H9 (cell line): Measurements from ENCODE around the gene LRMDA. TPM values are rescaled to one million over a fixed set of nuclear protein-coding genes. Genes with fewer than 3 reads are reported as not detected.

Source experiments
- DNase-seq: peaks from one replicate; pipeline ENCODE4 v3.0.0-alpha.2; 2017
- H2AFZ ChIP-seq: one replicate; pipeline ENCODE4 v1.6.1; 2013; ENCODE audit warnings: mild to moderate bottlenecking, low read length, control low read depth, moderate library complexity
- H2AK5ac ChIP-seq: 2 replicates; pipeline ENCODE4 v1.6.1; 2013; ENCODE audit warnings: low read length, control low read depth, mixed read lengths; ENCODE audit not compliant: insufficient read length
- H2BK120ac ChIP-seq: one replicate; pipeline ENCODE4 v1.6.1; 2013; ENCODE audit warnings: low read depth, mild to moderate bottlenecking, low read length, control low read depth, inconsistent platforms; ENCODE audit not compliant: poor library complexity, severe bottlenecking
- H2BK12ac ChIP-seq: 2 replicates; pipeline ENCODE4 v1.6.1; 2013; ENCODE audit warnings: low read length, control low read depth, mixed read lengths, low read depth; ENCODE audit not compliant: insufficient read length
- H2BK15ac ChIP-seq: 2 replicates; pipeline ENCODE4 v1.6.1; 2013; ENCODE audit warnings: low read depth, low read length, control low read depth
- H2BK20ac ChIP-seq: one replicate; pipeline ENCODE4 v1.6.1; 2013; ENCODE audit warnings: low read depth, mild to moderate bottlenecking, low read length, control low read depth, inconsistent platforms; ENCODE audit not compliant: poor library complexity, severe bottlenecking
- H2BK5ac ChIP-seq: 2 replicates; pipeline ENCODE4 v1.6.1; 2013; ENCODE audit warnings: low read length, control low read depth, mixed read lengths; ENCODE audit not compliant: insufficient read length
- H3K14ac ChIP-seq: 2 replicates; pipeline ENCODE4 v1.6.1; 2013; ENCODE audit warnings: low read length, control low read depth; ENCODE audit not compliant: insufficient read depth
- H3K18ac ChIP-seq: 2 replicates; pipeline ENCODE4 v1.6.1; 2013; ENCODE audit warnings: low read depth, mild to moderate bottlenecking, mixed read lengths, low read length, control low read depth; ENCODE audit not compliant: insufficient read length
- H3K23ac ChIP-seq: 2 replicates; pipeline ENCODE4 v1.6.1; 2013; ENCODE audit warnings: low read length, control low read depth, mixed read lengths, low read depth; ENCODE audit not compliant: insufficient read length
- H3K23me2 ChIP-seq: 2 replicates; pipeline ENCODE4 v1.6.1; 2013; ENCODE audit warnings: low read depth, mild to moderate bottlenecking, mixed read lengths, low read length, control low read depth; ENCODE audit not compliant: insufficient read length, poor library complexity, severe bottlenecking
- H3K27ac ChIP-seq: 2 replicates; pipeline ENCODE4 v1.5.1; 2013; ENCODE audit warnings: low read length, control low read depth, mixed read lengths, low read depth; ENCODE audit not compliant: insufficient read length
- H3K27me3 ChIP-seq: 2 replicates; pipeline ENCODE4 v1.6.1; 2013; ENCODE audit warnings: low read length, control low read depth, inconsistent platforms; ENCODE audit not compliant: insufficient read depth
- H3K4ac ChIP-seq: 2 replicates; pipeline ENCODE4 v1.6.1; 2013; ENCODE audit warnings: low read depth, mild to moderate bottlenecking, control low read depth, inconsistent platforms, low read length, moderate library complexity
- H3K4me1 ChIP-seq: 2 replicates; pipeline ENCODE4 v1.6.1; 2013; ENCODE audit warnings: low read length, control low read depth, inconsistent platforms; ENCODE audit not compliant: insufficient read depth
- H3K4me2 ChIP-seq: 2 replicates; pipeline ENCODE4 v1.6.1; 2013; ENCODE audit warnings: low read length, control low read depth, mixed read lengths; ENCODE audit not compliant: insufficient read length, insufficient read depth
- H3K56ac ChIP-seq: 2 replicates; pipeline ENCODE4 v1.6.1; 2013; ENCODE audit warnings: low read depth, mild to moderate bottlenecking, mixed read lengths, low read length, control low read depth; ENCODE audit not compliant: insufficient read length
- H3K79me1 ChIP-seq: 2 replicates; pipeline ENCODE4 v1.6.1; 2013; ENCODE audit warnings: low read depth, mild to moderate bottlenecking, moderate library complexity, low read length, control low read depth, inconsistent platforms; ENCODE audit not compliant: insufficient read depth, poor library complexity, severe bottlenecking
- H3K79me2 ChIP-seq: 2 replicates; pipeline ENCODE4 v1.6.1; 2013; ENCODE audit warnings: low read length, control low read depth, inconsistent platforms; ENCODE audit not compliant: insufficient read depth
- H3K9ac ChIP-seq: 2 replicates; pipeline ENCODE4 v1.6.1; 2013; ENCODE audit warnings: low read length, control low read depth, mixed read lengths; ENCODE audit not compliant: insufficient read length; ENCODE audit errors: extremely low read depth
- H3K9me3 ChIP-seq: one replicate; pipeline ENCODE4 v1.6.1; 2013; ENCODE audit warnings: low read depth, low read length, inconsistent platforms; ENCODE audit not compliant: control insufficient read depth
- H3T11ph ChIP-seq: one replicate; pipeline ENCODE4 v1.6.1; 2013; ENCODE audit warnings: mild to moderate bottlenecking, low read length, control low read depth, inconsistent platforms
- H4K20me1 ChIP-seq: one replicate; pipeline ENCODE4 v1.6.1; 2013; ENCODE audit not compliant: control insufficient read depth, insufficient read length, insufficient read depth
- H4K5ac ChIP-seq: 2 replicates; pipeline ENCODE4 v1.6.1; 2013; ENCODE audit warnings: low read depth, mild to moderate bottlenecking, mixed read lengths, low read length, control low read depth; ENCODE audit not compliant: insufficient read length
- H4K8ac ChIP-seq: replicated peaks from 2 replicates; pipeline ENCODE4 v1.6.1; 2013; ENCODE audit warnings: low read length, control low read depth, mixed read lengths, low read depth; ENCODE audit not compliant: insufficient read length
- H4K91ac ChIP-seq: 2 replicates; pipeline ENCODE4 v1.6.1; 2013; ENCODE audit warnings: low read depth, mild to moderate bottlenecking, moderate library complexity, mixed read lengths, low read length, control low read depth; ENCODE audit not compliant: insufficient read length
- H3K27ac Mint-ChIP-seq, 3 experiments: 2 replicates in 2 of 3; 3 replicates in 1 of 3; pipeline ENCODE4 v1.8.0; 2020 to 2021; ENCODE audit warnings: mixed read lengths in 3 of 3, mild to moderate bottlenecking in 1 of 3, moderate library complexity in 1 of 3
- H3K27me3 Mint-ChIP-seq: 2 replicates; pipeline ENCODE4 v1.8.0; 2021; ENCODE audit warnings: low read depth, mild to moderate bottlenecking, moderate library complexity, mixed read lengths
- H3K36me3 Mint-ChIP-seq, 3 experiments: 2 replicates in 2 of 3; 3 replicates in 1 of 3; pipeline ENCODE4 v1.8.0; 2020 to 2021; ENCODE audit warnings: low read depth in 3 of 3, mixed read lengths in 3 of 3; ENCODE audit not compliant: insufficient read depth in 1 of 3
- H3K4me1 Mint-ChIP-seq, 2 experiments: 2 replicates each; pipeline ENCODE4 v1.8.0; 2020; ENCODE audit warnings: mixed read lengths in 2 of 2
- H3K4me3 Mint-ChIP-seq, 2 experiments: 2 replicates in 1 of 2; 3 replicates in 1 of 2; pipeline ENCODE4 v1.8.0; 2020 to 2021; ENCODE audit warnings: mild to moderate bottlenecking in 2 of 2, mixed read lengths in 2 of 2, moderate library complexity in 1 of 2
- H3K9me3 Mint-ChIP-seq, 2 experiments: 2 replicates in 1 of 2; 3 replicates in 1 of 2; pipeline ENCODE4 v1.8.0; 2020; ENCODE audit warnings: mild to moderate bottlenecking in 2 of 2, mixed read lengths in 2 of 2, moderate library complexity in 1 of 2
- WGBS: extraction: QIAGEN DNeasy Blood & Tissue Kit; methylation state at CpG from one replicate; pipeline ENCODE4 v1.1.7; 2013; ENCODE audit warnings: missing lambda C conversion rate, low lambda C conversion rate, mixed read lengths; ENCODE audit not compliant: insufficient read length; ENCODE audit errors: extremely low coverage; 5-methylcytosine and 5-hydroxymethylcytosine counted together
- total RNA-seq: library from RNA; stranded (reverse); gene quantifications from 2 replicates; pipeline ENCODE4 v1.2.1, GENCODE V29; 2021
- TF ChIP-seq, protein P1 (sequence below): fragments of 200-600 bp; sonication (generic); conservative IDR thresholded peaks from 3 replicates; pipeline ENCODE4 v1.8.0; 2021; ENCODE audit warnings: antibody characterized with exemption, mild to moderate bottlenecking

Gene LRMDA
- total RNA-seq, 1 experiment from 2014 or later, result 1.8 TPM

DNA sequence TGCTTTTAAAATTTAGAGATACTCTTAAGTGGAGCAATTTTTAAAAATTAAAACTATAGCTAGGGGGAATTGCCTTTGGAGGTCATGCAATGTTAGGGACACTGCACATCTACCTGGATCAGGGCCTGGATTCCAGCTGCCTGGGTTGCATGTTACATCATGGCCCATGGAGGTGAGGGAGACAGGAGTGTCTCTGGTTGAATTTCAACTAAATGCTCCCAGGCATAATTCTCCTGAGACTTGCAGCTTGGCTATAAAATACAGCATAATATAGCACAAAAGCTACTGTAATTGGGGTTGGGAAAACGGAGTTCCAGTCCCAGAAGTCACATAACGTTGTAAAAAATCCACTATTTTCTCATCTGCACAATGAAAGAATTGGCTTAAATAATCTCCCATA is 782.5 kb downstream of the LRMDA start:
- Histone ChIP-seq H3K23me2 (no peaks in the 10 kb centered on the region), H2BK20ac (no peak overlapping the region), H3K56ac (no peak overlapping the region), H2BK12ac (no peak overlapping the region), H3T11ph (no peak overlapping the region), H3K23ac (no peak overlapping the region), H3K79me2 (no peaks in the 10 kb centered on the region), H2AFZ (no peak overlapping the region), H3K79me1 (no peaks in the 10 kb centered on the region), H4K5ac (no peak overlapping the region), H2AK5ac (no peak overlapping the region), H3K9ac (no peak overlapping the region), H4K20me1 (no peaks in the 10 kb centered on the region), H3K27me3 (no peaks in the 10 kb centered on the region), H3K9me3 (no peaks in the 10 kb centered on the region), H3K4me2 (no peak overlapping the region), H4K8ac (no peak overlapping the region), H4K91ac (no peak overlapping the region), H2BK15ac (no peak overlapping the region), H3K27ac (no peak overlapping the region), H3K4ac (no peak overlapping the region), H3K18ac (no peak overlapping the region), H2BK120ac (no peak overlapping the region), H2BK5ac (no peak overlapping the region), H3K14ac (no peak overlapping the region), H3K4me1 (no peaks in the 10 kb centered on the region)
- no peak for DNase-seq
- WGBS, result no CpG with 5 or more reads among the region's 2 CpGs
- H3K27ac Mint-ChIP-seq, result no peak overlapping the region
- H3K27me3 Mint-ChIP-seq, result peaks cover 19% of the 10 kb centered on the region
- peaks cover 0 to 4% of the 10 kb centered on the region in 2 experiments; a peak in 2 of 4 replicates for H3K4me1 Mint-ChIP-seq
- H3K4me3 Mint-ChIP-seq, result no peak overlapping the region
- peaks cover 0 to 2% of the 10 kb centered on the region in 2 experiments; a peak in 1 of 5 replicates for H3K9me3 Mint-ChIP-seq
- TF ChIP-seq, protein P1, sequence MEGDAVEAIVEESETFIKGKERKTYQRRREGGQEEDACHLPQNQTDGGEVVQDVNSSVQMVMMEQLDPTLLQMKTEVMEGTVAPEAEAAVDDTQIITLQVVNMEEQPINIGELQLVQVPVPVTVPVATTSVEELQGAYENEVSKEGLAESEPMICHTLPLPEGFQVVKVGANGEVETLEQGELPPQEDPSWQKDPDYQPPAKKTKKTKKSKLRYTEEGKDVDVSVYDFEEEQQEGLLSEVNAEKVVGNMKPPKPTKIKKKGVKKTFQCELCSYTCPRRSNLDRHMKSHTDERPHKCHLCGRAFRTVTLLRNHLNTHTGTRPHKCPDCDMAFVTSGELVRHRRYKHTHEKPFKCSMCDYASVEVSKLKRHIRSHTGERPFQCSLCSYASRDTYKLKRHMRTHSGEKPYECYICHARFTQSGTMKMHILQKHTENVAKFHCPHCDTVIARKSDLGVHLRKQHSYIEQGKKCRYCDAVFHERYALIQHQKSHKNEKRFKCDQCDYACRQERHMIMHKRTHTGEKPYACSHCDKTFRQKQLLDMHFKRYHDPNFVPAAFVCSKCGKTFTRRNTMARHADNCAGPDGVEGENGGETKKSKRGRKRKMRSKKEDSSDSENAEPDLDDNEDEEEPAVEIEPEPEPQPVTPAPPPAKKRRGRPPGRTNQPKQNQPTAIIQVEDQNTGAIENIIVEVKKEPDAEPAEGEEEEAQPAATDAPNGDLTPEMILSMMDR, result no peak
- H3K36me3 Mint-ChIP-seq, result no peaks in the 10 kb centered on the region
